ENCODE results near the gene SPOCK2. TPM values are rescaled to one million over a fixed set of nuclear protein-coding genes. Genes with fewer than 3 reads are reported as not detected.

Gene SPOCK2
- total and polyA plus RNA-seq, 2 donors (not counting 1 experiment from before 2014, with no cell fraction given): 0.02 to 0.33 TPM

DNA sequence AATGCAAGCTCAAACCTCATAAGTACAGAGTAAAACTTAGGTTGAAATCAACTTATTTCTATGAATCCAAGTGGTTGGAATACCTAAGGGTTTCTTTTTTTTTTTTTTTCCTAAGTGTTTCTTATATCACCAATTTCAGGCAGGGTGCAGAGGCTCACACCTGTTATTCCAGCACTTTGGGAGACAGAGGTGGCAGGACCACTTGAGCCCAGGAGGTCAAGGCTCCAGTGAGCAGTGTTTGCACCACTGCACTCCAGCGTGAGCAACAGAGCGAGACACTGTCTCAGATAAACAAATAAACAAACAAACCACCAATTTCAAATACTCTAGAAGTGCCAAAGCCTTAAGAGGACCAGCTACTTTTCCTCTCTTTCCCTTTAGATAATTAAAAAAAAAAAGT lies 39.2 kb upstream of the SPOCK2 start:
- Histone ChIP-seq H3K4me1 (ENCODE audit: control insufficient read depth, extremely low read depth, insufficient read depth, low read length) (no peaks in the 10 kb centered on the region), H2AFZ (ENCODE audit: low read length) (no peak overlapping the region), H3K9ac (ENCODE audit: insufficient read depth, low read length) (no peak overlapping the region), H3K27ac (ENCODE audit: insufficient read depth, low read length) (no peak overlapping the region), H3K36me3 (ENCODE audit: control insufficient read depth, insufficient read depth, low read length) (no peaks in the 10 kb centered on the region), H3K9me3 (ENCODE audit: control insufficient read depth, insufficient read depth, low read depth, low read length) (no peaks in the 10 kb centered on the region), H3K4me2 (ENCODE audit: extremely low read depth, insufficient read depth, low read length) (no peak overlapping the region), H4K20me1 (ENCODE audit: control insufficient read depth, extremely low read depth, insufficient read depth, low read length) (no peaks in the 10 kb centered on the region), H3K79me2 (ENCODE audit: control insufficient read depth, insufficient read depth, low read length) (no peaks in the 10 kb centered on the region), H3K27me3 (ENCODE audit: control insufficient read depth, insufficient read depth, low read length) (no peaks in the 10 kb centered on the region), H3K4me3 (replicated peaks in 1 of 4; ENCODE audit: control extremely low read depth in 1 of 4, insufficient read depth in 1 of 4, low read depth in 3 of 4, low read length in 4 of 4) (no peak overlapping the region)
- TF ChIP-seq, protein P1, sequence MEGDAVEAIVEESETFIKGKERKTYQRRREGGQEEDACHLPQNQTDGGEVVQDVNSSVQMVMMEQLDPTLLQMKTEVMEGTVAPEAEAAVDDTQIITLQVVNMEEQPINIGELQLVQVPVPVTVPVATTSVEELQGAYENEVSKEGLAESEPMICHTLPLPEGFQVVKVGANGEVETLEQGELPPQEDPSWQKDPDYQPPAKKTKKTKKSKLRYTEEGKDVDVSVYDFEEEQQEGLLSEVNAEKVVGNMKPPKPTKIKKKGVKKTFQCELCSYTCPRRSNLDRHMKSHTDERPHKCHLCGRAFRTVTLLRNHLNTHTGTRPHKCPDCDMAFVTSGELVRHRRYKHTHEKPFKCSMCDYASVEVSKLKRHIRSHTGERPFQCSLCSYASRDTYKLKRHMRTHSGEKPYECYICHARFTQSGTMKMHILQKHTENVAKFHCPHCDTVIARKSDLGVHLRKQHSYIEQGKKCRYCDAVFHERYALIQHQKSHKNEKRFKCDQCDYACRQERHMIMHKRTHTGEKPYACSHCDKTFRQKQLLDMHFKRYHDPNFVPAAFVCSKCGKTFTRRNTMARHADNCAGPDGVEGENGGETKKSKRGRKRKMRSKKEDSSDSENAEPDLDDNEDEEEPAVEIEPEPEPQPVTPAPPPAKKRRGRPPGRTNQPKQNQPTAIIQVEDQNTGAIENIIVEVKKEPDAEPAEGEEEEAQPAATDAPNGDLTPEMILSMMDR (conservative IDR thresholded peaks at IDR 0.05 in 1 of 2, IDR thresholded peaks at IDR 0.05 in 1 of 2; ENCODE audit: low read depth in 1 of 2, low read length in 2 of 2): no peak
- TF ChIP-seq EZH2 (IDR thresholded peaks at IDR 0.05; ENCODE audit: low read length, missing control alignments): no peak
- DNase-seq (ENCODE audit: low read depth in 2 of 2): no peak

DNA sequence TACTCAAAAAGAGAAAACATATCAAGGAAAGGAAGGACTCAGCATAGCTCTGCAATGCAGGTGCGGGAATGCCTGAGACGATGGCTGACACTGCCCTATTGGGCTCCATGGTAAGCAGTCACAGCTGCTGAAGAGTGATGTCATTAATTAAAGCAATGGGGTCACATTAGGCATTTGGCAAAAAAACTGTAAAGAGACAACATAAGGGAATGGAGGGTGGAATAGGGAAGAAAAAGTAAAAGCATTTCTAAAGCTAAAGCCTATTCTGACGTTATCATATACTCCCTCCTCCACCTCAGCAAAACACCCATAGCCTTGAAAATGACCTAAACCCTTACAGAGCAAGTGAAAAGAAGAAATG lies 38.5 kb upstream of the SPOCK2 start:
- H3K27me3 ChIP-seq (ENCODE audit: control insufficient read depth, insufficient read depth, low read length): no peaks in the 10 kb centered on the region
- no peak overlapping the region for H3K27ac ChIP-seq (ENCODE audit: insufficient read depth, low read length)
- no peak overlapping the region for H3K4me3 ChIP-seq (replicated peaks in 1 of 4; ENCODE audit: control extremely low read depth in 1 of 4, insufficient read depth in 1 of 4, low read depth in 3 of 4, low read length in 4 of 4)
- H3K9ac ChIP-seq (ENCODE audit: insufficient read depth, low read length): no peak overlapping the region
- no peak overlapping the region for H3K4me2 ChIP-seq (ENCODE audit: extremely low read depth, insufficient read depth, low read length)
- H3K36me3 ChIP-seq (ENCODE audit: control insufficient read depth, insufficient read depth, low read length): no peaks in the 10 kb centered on the region
- no peaks in the 10 kb centered on the region for H3K9me3 ChIP-seq (ENCODE audit: control insufficient read depth, insufficient read depth, low read depth, low read length)
- H3K79me2 ChIP-seq (ENCODE audit: control insufficient read depth, insufficient read depth, low read length): no peaks in the 10 kb centered on the region
- no peaks in the 10 kb centered on the region for H4K20me1 ChIP-seq (ENCODE audit: control insufficient read depth, extremely low read depth, insufficient read depth, low read length)
- no peak for DNase-seq (ENCODE audit: low read depth in 2 of 2)
- H2AFZ ChIP-seq (ENCODE audit: low read length): no peak overlapping the region
- TF ChIP-seq, protein P1 (conservative IDR thresholded peaks at IDR 0.05 in 1 of 2, IDR thresholded peaks at IDR 0.05 in 1 of 2; ENCODE audit: low read depth in 1 of 2, low read length in 2 of 2): no peak
- TF ChIP-seq EZH2 (IDR thresholded peaks at IDR 0.05; ENCODE audit: low read length, missing control alignments): no peak
- H3K4me1 ChIP-seq (ENCODE audit: control insufficient read depth, extremely low read depth, insufficient read depth, low read length): no peaks in the 10 kb centered on the region

DNA sequence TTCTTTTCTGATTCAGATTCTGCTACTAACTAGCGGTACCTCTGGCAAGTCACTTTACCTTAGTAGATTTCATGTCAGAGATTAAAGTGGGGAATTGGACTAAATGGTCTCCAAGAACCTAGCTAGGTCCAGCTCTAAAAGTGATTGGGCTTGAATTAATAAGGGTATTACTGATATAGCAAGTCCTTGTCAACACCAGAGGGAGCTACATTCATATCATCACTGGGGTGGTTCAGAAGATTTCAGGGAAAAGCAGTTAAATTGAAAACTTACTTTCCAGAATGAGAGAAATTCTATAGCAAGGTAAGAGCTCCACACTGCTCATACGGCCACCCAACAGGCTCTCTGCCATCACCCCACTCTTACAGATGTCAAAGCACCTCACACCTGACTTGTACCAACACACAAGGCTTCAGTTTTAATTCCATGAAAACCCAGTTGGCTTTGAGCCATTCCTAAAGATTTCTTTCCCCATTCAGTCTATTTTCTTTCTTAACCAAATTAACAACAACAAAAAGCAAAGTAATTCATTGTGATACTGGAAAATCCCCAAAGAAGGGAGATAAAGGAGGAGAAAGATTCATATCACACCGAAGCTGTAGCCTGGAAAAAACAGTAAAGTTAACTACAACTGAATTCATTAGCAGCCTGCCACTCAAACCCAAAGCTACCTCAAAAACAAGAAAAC lies 38.0 kb upstream of the SPOCK2 start:
- peak; percentile 50 to 86 for DNase-seq (ENCODE audit: low read depth in 2 of 2)
- no peaks in the 10 kb centered on the region for H3K4me1 ChIP-seq (ENCODE audit: control insufficient read depth, extremely low read depth, insufficient read depth, low read length)
- H4K20me1 ChIP-seq (ENCODE audit: control insufficient read depth, extremely low read depth, insufficient read depth, low read length): no peaks in the 10 kb centered on the region
- TF ChIP-seq EZH2 (IDR thresholded peaks at IDR 0.05; ENCODE audit: low read length, missing control alignments): no peak
- TF ChIP-seq, protein P1 (conservative IDR thresholded peaks at IDR 0.05 in 1 of 2, IDR thresholded peaks at IDR 0.05 in 1 of 2; ENCODE audit: low read depth in 1 of 2, low read length in 2 of 2): peak; percentile 40 to 61
- H3K79me2 ChIP-seq (ENCODE audit: control insufficient read depth, insufficient read depth, low read length): no peaks in the 10 kb centered on the region
- H3K9ac ChIP-seq (ENCODE audit: insufficient read depth, low read length): no peak overlapping the region
- H3K4me2 ChIP-seq (ENCODE audit: extremely low read depth, insufficient read depth, low read length): no peak overlapping the region
- H3K9me3 ChIP-seq (ENCODE audit: control insufficient read depth, insufficient read depth, low read depth, low read length): no peaks in the 10 kb centered on the region
- H3K36me3 ChIP-seq (ENCODE audit: control insufficient read depth, insufficient read depth, low read length): no peaks in the 10 kb centered on the region
- H3K27me3 ChIP-seq (ENCODE audit: control insufficient read depth, insufficient read depth, low read length): no peaks in the 10 kb centered on the region
- no peak overlapping the region for H3K4me3 ChIP-seq (replicated peaks in 1 of 4; ENCODE audit: control extremely low read depth in 1 of 4, insufficient read depth in 1 of 4, low read depth in 3 of 4, low read length in 4 of 4)
- no peak overlapping the region for H3K27ac ChIP-seq (ENCODE audit: insufficient read depth, low read length)
- no peak overlapping the region for H2AFZ ChIP-seq (ENCODE audit: low read length)

All from fibroblast of lung (primary cell).